ENCODE data around the gene C3orf70.

DNA sequence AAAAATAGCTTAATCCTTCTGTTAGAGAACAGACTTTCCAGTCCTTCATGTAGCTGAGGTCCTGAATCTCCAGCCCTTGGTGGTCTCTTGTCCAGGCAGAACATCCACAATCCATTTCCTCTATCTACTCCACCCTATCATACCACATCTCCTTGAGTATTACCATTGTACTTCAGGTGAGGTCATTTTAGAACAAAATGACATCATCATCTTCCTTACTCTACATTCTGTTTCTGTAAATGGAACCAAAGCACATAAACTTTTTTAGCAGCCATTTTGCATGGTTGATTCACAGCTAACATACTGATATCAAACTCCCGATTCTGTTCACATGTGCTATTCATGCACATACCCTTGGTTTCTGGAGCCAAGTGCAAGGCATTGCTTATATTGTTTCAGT lies 112.4 kb downstream of the C3orf70 start:
- TF ChIP-seq, protein P1, sequence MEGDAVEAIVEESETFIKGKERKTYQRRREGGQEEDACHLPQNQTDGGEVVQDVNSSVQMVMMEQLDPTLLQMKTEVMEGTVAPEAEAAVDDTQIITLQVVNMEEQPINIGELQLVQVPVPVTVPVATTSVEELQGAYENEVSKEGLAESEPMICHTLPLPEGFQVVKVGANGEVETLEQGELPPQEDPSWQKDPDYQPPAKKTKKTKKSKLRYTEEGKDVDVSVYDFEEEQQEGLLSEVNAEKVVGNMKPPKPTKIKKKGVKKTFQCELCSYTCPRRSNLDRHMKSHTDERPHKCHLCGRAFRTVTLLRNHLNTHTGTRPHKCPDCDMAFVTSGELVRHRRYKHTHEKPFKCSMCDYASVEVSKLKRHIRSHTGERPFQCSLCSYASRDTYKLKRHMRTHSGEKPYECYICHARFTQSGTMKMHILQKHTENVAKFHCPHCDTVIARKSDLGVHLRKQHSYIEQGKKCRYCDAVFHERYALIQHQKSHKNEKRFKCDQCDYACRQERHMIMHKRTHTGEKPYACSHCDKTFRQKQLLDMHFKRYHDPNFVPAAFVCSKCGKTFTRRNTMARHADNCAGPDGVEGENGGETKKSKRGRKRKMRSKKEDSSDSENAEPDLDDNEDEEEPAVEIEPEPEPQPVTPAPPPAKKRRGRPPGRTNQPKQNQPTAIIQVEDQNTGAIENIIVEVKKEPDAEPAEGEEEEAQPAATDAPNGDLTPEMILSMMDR (IDR thresholded peaks at IDR 0.05): no peak
- TF ChIP-seq POLR2A (IDR thresholded peaks at IDR 0.05): no peak
- no peak for TF ChIP-seq POLR2AphosphoS5 (IDR thresholded peaks at IDR 0.05)
